ENCODE measurements around the gene RPRD2. TPM values are rescaled to one million over a fixed set of nuclear protein-coding genes. Genes with fewer than 3 reads are reported as not detected.

Gene RPRD2
- total and polyA plus RNA-seq, 4 donors, result 5.4 to 9.7 (median 8.0) TPM

GRCh38 chr1:150487763-150488115 lies 123.8 kb downstream of the RPRD2 start:
- Histone ChIP-seq H3K36me3 (ENCODE audit: control insufficient read depth in 4 of 4, insufficient read depth in 3 of 4, low read depth in 1 of 4, low read length in 3 of 4) (peaks cover 2 to 19% (median 12%) of the 10 kb centered on the region in 4 donors), H3K27me3 (ENCODE audit: control insufficient read depth in 4 of 4, insufficient read depth in 4 of 4, low read length in 3 of 4) (no peaks in the 10 kb centered on the region), H3K9me3 (ENCODE audit: control insufficient read depth in 4 of 4, low read length in 3 of 4) (no peaks in the 10 kb centered on the region), H3K9ac (ENCODE audit: low read depth in 1 of 2, low read length in 2 of 2) (peak overlapping the region; percentile 58 to 83), H3K4me3 (ENCODE audit: low read depth in 1 of 3, low read length in 3 of 3) (peak overlapping the region; percentile 55 to 92 (median 88)), H3K4me1 (ENCODE audit: control insufficient read depth in 4 of 4, insufficient read depth in 4 of 4, low read length in 3 of 4) (peaks cover 0 to 11% (median 8%) of the 10 kb centered on the region in 4 donors), H3K27ac (ENCODE audit: low read depth in 1 of 2, low read length in 2 of 2) (peak overlapping the region in 1 of 2 donors; percentile 27)
- WGBS, result 7% methylated on average over 7 of the region's 7 CpGs
- DNase-seq (ENCODE audit: low spot score), result no peak
- no peak for TF ChIP-seq RXRA (IDR thresholded peaks at IDR 0.05)
- no peak for TF ChIP-seq NR2F2 (IDR thresholded peaks at IDR 0.05)
- TF ChIP-seq HNF4A (conservative IDR thresholded peaks at IDR 0.05), result no peak
- TF ChIP-seq YY1 (IDR thresholded peaks at IDR 0.05), result no peak
- no peak for TF ChIP-seq FOXA1 (IDR thresholded peaks at IDR 0.05)
- no peak for TF ChIP-seq EGR1 (IDR thresholded peaks at IDR 0.05; ENCODE audit: low read depth in 2 of 2)

GRCh38 chr1:150493175-150493574 lies 129.2 kb downstream of the RPRD2 start:
- no peak overlapping the region for H3K4me3 ChIP-seq (ENCODE audit: low read depth in 1 of 3, low read length in 3 of 3)
- H3K9me3 ChIP-seq (ENCODE audit: control insufficient read depth in 4 of 4, low read length in 3 of 4), result no peaks in the 10 kb centered on the region
- DNase-seq (ENCODE audit: low spot score), result no peak
- H3K36me3 ChIP-seq (ENCODE audit: control insufficient read depth in 4 of 4, insufficient read depth in 3 of 4, low read depth in 1 of 4, low read length in 3 of 4), result peaks cover 4 to 47% (median 23%) of the 10 kb centered on the region in 4 donors
- WGBS, result 97% methylated on average over 8 of the region's 8 CpGs
- TF ChIP-seq TAF1 (conservative IDR thresholded peaks at IDR 0.05) (no peak), RAD21 (IDR thresholded peaks at IDR 0.05) (no peak)
- no peak overlapping the region for H3K9ac ChIP-seq (ENCODE audit: low read depth in 1 of 2, low read length in 2 of 2)
- no peaks in the 10 kb centered on the region for H3K27me3 ChIP-seq (ENCODE audit: control insufficient read depth in 4 of 4, insufficient read depth in 4 of 4, low read length in 3 of 4)
- H3K4me1 ChIP-seq (ENCODE audit: control insufficient read depth in 4 of 4, insufficient read depth in 4 of 4, low read length in 3 of 4), result peaks cover 0 to 4% (median 1%) of the 10 kb centered on the region in 4 donors
- no peak overlapping the region for H3K27ac ChIP-seq (ENCODE audit: low read depth in 1 of 2, low read length in 2 of 2)

- H3K36me3 ChIP-seq (ENCODE audit: control insufficient read depth in 4 of 4, insufficient read depth in 3 of 4, low read depth in 1 of 4, low read length in 3 of 4), result peaks cover 5 to 43% (median 24%) of the 10 kb centered on the region in 4 donors
- H3K27me3 ChIP-seq (ENCODE audit: control insufficient read depth in 4 of 4, insufficient read depth in 4 of 4, low read length in 3 of 4), result no peaks in the 10 kb centered on the region
- H3K4me3 ChIP-seq (ENCODE audit: low read depth in 1 of 3, low read length in 3 of 3), result no peak overlapping the region
- TF ChIP-seq CTCF (IDR thresholded peaks at IDR 0.05; ENCODE audit: low read depth, low read length, missing input control), result no peak
- TF ChIP-seq FOXA2 (IDR thresholded peaks at IDR 0.05), result no peak
- no peak for TF ChIP-seq NR2F2 (IDR thresholded peaks at IDR 0.05)
- TF ChIP-seq RAD21 (IDR thresholded peaks at IDR 0.05), result no peak
- TF ChIP-seq FOXA1 (IDR thresholded peaks at IDR 0.05), result no peak
- no peak for TF ChIP-seq YY1 (IDR thresholded peaks at IDR 0.05)
- TF ChIP-seq MAX (IDR thresholded peaks at IDR 0.05), result no peak
- no peak for TF ChIP-seq REST (IDR thresholded peaks at IDR 0.05)
- TF ChIP-seq ATF3 (IDR thresholded peaks at IDR 0.05), result no peak
- no peak for TF ChIP-seq EGR1 (IDR thresholded peaks at IDR 0.05; ENCODE audit: low read depth in 2 of 2)
- no peak for TF ChIP-seq RXRA (IDR thresholded peaks at IDR 0.05)
- no peak for TF ChIP-seq GABPA (IDR thresholded peaks at IDR 0.05 in 1 of 2, conservative IDR thresholded peaks at IDR 0.05 in 1 of 2)
- TF ChIP-seq SP1 (IDR thresholded peaks at IDR 0.05), result no peak
- no peak for TF ChIP-seq JUND (IDR thresholded peaks at IDR 0.05)
- TF ChIP-seq HNF4A (conservative IDR thresholded peaks at IDR 0.05), result no peak
- no peak for TF ChIP-seq TAF1 (conservative IDR thresholded peaks at IDR 0.05)
- TF ChIP-seq ZBTB33 (IDR thresholded peaks at IDR 0.05), result no peak
- no peaks in the 10 kb centered on the region for H3K9me3 ChIP-seq (ENCODE audit: control insufficient read depth in 4 of 4, low read length in 3 of 4)
- H3K27ac ChIP-seq (ENCODE audit: low read depth in 1 of 2, low read length in 2 of 2), result no peak overlapping the region
- peaks cover 0 to 8% (median 0%) of the 10 kb centered on the region in 4 donors for H3K4me1 ChIP-seq (ENCODE audit: control insufficient read depth in 4 of 4, insufficient read depth in 4 of 4, low read length in 3 of 4)
- no peak for DNase-seq (ENCODE audit: low spot score)
- WGBS, result 89% methylated on average over 10 of the region's 10 CpGs
- H3K9ac ChIP-seq (ENCODE audit: low read depth in 1 of 2, low read length in 2 of 2), result no peak overlapping the region
Measured at GRCh38 chr1:150498342-150498741, 134.4 kb downstream of the RPRD2 start.

Data from liver (tissue), 9 donors.